Common myeloid progenitor, CD34-positive (primary cell): Measurements from ENCODE around the gene DNHD1.

ENCODE experiments used
- CTCF ChIA-PET: fragments of 350-600 bp; sonication (Branson Sonifier 250); formaldehyde crosslinking; loops from one replicate; lab custom pipeline; 2021; ENCODE audit warnings: antibody characterized with exemption; lab: Charles Lee
- POLR2A ChIA-PET: fragments of 350-600 bp; sonication (Branson Sonifier 250); formaldehyde crosslinking; loops from one replicate; lab custom pipeline; 2021; ENCODE audit warnings: antibody characterized with exemption; lab: Charles Lee
- DNase-seq, 3 donors: peaks; one replicate each; pipeline versions ENCODE4 v3.0.0 to v3.0.0-alpha.2; 2013
- H3K27ac ChIP-seq, 2 experiments: 1 replicate in 1 of 2; 2 replicates in 1 of 2; pipeline ENCODE4 v1.7.0; 2013; ENCODE audit warnings: inconsistent platforms in 2 of 2, low read length in 2 of 2, mild to moderate bottlenecking in 2 of 2, low read depth in 1 of 2, moderate library complexity in 1 of 2; ENCODE audit not compliant: severe bottlenecking in 2 of 2, insufficient read depth in 1 of 2, poor library complexity in 1 of 2
- H3K27me3 ChIP-seq, 5 experiments: replicated peaks in 2 of 5; 1 replicate in 3 of 5; 2 replicates in 2 of 5; pipeline versions ENCODE4 v1.6.1 to v1.7.0; 2013; ENCODE audit warnings: low read length in 4 of 5, mild to moderate bottlenecking in 2 of 5, moderate library complexity in 2 of 5, inconsistent platforms in 1 of 5; ENCODE audit not compliant: insufficient read depth in 5 of 5, control insufficient read depth in 4 of 5
- H3K36me3 ChIP-seq, 4 experiments: 1 replicate in 2 of 4; 2 replicates in 2 of 4; pipeline versions ENCODE4 v1.6.1 to v1.7.0; 2013; ENCODE audit warnings: low read length in 3 of 4, control low read depth in 1 of 4, mild to moderate bottlenecking in 1 of 4; ENCODE audit not compliant: control insufficient read depth in 4 of 4, insufficient read depth in 4 of 4
- H3K4me1 ChIP-seq, 4 experiments: 1 replicate in 3 of 4; 2 replicates in 1 of 4; pipeline versions ENCODE4 v1.6.1 to v1.7.1; 2013; ENCODE audit warnings: low read length in 3 of 4, mild to moderate bottlenecking in 3 of 4, control low read depth in 1 of 4, inconsistent platforms in 1 of 4, moderate library complexity in 1 of 4; ENCODE audit not compliant: control insufficient read depth in 4 of 4, insufficient read depth in 4 of 4; ENCODE audit errors: control extremely low read depth in 1 of 4
- H3K4me3 ChIP-seq, 7 experiments: 1 replicate in 4 of 7; 2 replicates in 3 of 7; pipeline versions ENCODE4 v1.5.1 to v1.7.0; 2013; ENCODE audit warnings: mild to moderate bottlenecking in 7 of 7, low read length in 6 of 7, moderate library complexity in 6 of 7, inconsistent platforms in 2 of 7, low read depth in 2 of 7, control low read depth in 1 of 7; ENCODE audit not compliant: insufficient read depth in 4 of 7, control insufficient read depth in 1 of 7; ENCODE audit errors: extremely low read depth in 1 of 7
- H3K9me3 ChIP-seq, 5 experiments: 1 replicate in 4 of 5; 2 replicates in 1 of 5; pipeline versions ENCODE4 v1.6.1 to v1.7.1; 2013; ENCODE audit warnings: low read length in 4 of 5, mild to moderate bottlenecking in 2 of 5, inconsistent platforms in 1 of 5, low read depth in 1 of 5, moderate library complexity in 1 of 5; ENCODE audit not compliant: control insufficient read depth in 4 of 5, insufficient read depth in 2 of 5; ENCODE audit errors: control extremely low read depth in 1 of 5
- WGBS: methylation state at CpG from one replicate; pipeline ENCODE4 v1.1.5; 2013; ENCODE audit not compliant: insufficient coverage; 5-methylcytosine and 5-hydroxymethylcytosine counted together

The DNHD1 gene

DNA sequence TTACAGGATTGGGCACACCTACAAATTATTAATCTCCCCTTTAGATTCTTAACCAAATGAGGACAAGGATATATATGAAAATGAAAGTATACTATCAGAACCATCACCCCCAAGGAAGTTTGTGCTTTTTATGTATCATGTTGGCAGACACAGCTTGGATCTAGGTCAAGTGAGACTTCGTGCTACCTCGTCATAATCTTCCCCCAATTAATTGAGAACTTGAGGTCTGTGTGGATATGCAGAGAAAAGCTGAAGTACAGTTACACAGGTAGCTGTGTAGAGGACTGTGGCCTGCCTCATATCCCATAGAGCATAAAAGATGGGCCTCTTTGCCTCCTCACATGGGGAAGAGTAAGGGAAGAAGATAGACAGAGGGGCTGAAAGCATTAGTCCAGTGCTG lies 45.6 kb downstream of the DNHD1 start:
- H3K4me3 ChIP-seq = no peak overlapping the region
- CTCF ChIA-PET = interaction anchor here (0.8 to 1.4 kb wide), 3 partner anchors 10 to 141 kb away, joined by 3 to 4 read pairs (median 3); partner anchors contain the start of gene MRPL17
- H3K36me3 ChIP-seq = peaks cover 0 to 36% (median 18%) of the 10 kb centered on the region in 4 experiments
- no peak for DNase-seq
- WGBS = no CpG with 5 or more reads among the region's 2 CpGs
- no peaks in the 10 kb centered on the region for H3K4me1 ChIP-seq
- POLR2A ChIA-PET = no interaction called here
- no peaks in the 10 kb centered on the region for H3K9me3 ChIP-seq
- H3K27ac ChIP-seq = no peak overlapping the region
- no peaks in the 10 kb centered on the region for H3K27me3 ChIP-seq

DNA sequence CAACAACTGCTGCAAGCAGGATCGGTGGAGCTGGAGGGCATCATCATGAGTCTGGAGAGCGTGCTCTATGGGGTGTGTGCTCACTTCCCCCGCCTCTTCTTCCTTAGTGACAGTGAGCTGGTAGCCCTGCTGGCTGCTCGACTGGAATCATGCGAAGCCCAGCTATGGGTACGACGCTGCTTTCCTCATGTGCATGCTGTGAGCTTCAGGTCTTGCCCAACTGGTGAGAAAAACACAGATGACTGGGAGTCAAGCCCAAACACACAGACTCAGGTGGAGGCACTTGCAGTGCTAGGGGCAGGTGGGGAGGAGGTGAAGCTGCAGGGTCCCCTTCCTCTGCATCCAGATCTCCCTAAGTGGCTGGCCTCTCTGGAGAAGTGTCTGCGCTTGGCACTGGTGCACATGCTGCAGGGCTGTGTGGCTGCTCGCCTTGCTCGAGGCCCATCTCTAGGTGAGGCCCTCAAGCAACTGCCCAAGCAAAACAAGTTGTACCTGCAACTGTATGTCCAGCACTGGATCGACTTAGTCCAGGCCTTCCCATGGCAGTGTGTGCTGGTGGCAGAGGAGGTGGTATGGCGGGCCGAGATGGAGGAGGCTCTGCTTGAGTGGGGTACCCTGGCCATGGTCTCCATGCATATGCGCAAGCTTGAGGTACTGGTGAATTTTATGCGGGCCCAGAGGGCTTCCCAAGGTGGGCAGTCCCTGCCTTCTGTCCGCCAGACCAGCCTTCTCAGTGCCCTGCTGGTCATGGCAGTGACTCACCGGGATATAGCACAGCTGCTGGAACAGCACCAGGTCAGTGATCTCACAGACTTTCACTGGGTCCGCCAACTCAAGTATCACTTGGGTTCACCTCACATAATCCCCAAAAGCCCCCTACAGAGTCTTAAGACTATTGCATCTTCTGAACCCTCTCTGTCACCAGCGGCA lies 48.1 kb downstream of the DNHD1 start:
- Histone ChIP-seq H3K9me3 (no peaks in the 10 kb centered on the region), H3K36me3 (peaks cover 0 to 36% (median 20%) of the 10 kb centered on the region in 4 experiments), H3K27me3 (no peaks in the 10 kb centered on the region), H3K4me1 (no peaks in the 10 kb centered on the region), H3K27ac (no peak overlapping the region), H3K4me3 (no peak overlapping the region)
- ChIA-PET CTCF (interaction anchor here (1.6 to 1.7 kb wide), 3 partner anchors 10 to 39 kb away, joined by 4 to 7 read pairs (median 4); no protein-coding TSS in a partner anchor), POLR2A (no interaction called here)
- DNase-seq = no peak
- WGBS = 98% methylated on average over 18 of the region's 19 CpGs

DNA sequence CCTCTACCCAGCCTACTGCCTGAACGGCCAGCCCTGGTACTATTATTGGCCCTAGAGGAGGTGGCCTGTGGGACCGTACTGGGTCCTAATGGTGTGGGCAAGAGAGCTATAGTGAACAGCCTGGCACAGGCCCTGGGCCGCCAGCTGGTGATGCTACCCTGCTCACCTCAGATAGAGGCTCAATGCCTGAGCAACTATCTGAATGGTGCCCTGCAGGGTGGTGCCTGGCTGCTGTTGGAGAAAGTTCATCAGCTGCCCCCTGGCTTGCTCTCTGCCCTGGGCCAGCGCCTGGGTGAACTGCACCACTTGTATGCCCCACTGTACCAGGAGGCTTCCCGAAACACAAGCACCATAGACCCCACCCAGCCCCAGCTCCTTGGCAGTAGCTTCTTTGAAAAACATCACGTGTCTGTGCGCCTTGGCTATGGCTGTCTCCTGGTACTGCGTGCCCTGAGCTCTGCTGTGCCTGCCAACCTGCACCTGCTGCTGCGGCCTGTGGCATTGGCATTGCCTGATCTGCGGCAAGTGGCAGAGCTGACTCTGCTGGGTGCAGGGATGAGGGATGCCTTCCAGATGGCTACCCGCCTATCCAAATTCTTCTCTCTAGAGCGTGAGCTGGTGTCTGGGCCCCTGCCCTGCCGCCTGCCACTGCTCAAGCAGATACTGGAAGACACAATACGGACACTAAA lies 49.0 kb downstream of the DNHD1 start:
- no peak for DNase-seq
- Histone ChIP-seq H3K9me3 (no peaks in the 10 kb centered on the region), H3K27ac (no peak overlapping the region), H3K4me1 (no peaks in the 10 kb centered on the region), H3K4me3 (no peak overlapping the region), H3K27me3 (no peaks in the 10 kb centered on the region), H3K36me3 (peaks cover 0 to 36% (median 20%) of the 10 kb centered on the region in 4 experiments)
- POLR2A ChIA-PET = interaction anchor here (0.5 kb wide), 1 partner anchor 100 kb away, joined by 6 read pairs; no protein-coding TSS in a partner anchor
- CTCF ChIA-PET = interaction anchor here (1.6 to 1.7 kb wide), 3 partner anchors 10 to 40 kb away, joined by 4 to 7 read pairs (median 4); no protein-coding TSS in a partner anchor
- WGBS = 100% methylated on average over 14 of the region's 14 CpGs

DNA sequence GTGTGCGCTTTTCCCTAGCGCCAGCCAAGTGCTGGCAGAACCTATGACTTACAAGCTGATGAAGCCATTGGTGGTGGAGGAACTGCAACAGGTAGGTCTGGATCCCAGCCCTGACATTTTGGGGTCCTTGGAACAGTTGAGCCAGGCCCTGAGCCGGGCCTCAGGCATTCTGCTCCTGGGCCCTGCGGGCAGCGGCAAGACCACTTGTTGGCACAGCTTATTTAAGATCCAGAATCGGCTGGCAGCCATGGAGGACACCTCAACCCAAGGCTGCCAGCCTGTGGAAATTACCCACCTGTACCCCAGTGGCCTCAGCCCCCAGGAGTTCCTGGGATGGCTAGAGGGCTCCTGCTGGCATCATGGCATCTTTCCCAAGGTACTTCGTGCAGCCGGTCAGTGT lies 49.7 kb downstream of the DNHD1 start:
- ChIA-PET POLR2A (interaction anchor here (0.5 kb wide), 1 partner anchor 101 kb away, joined by 6 read pairs; no protein-coding TSS in a partner anchor), CTCF (interaction anchor here (1.6 to 1.7 kb wide), 2 partner anchors 9 to 41 kb away, joined by 4 to 7 read pairs; no protein-coding TSS in a partner anchor)
- no peaks in the 10 kb centered on the region for H3K27me3 ChIP-seq
- DNase-seq = no peak
- H3K9me3 ChIP-seq = no peaks in the 10 kb centered on the region
- no peak overlapping the region for H3K4me3 ChIP-seq
- no peak overlapping the region for H3K27ac ChIP-seq
- WGBS = 95% methylated on average over 8 of the region's 8 CpGs
- H3K4me1 ChIP-seq = no peaks in the 10 kb centered on the region
- H3K36me3 ChIP-seq = peaks cover 0 to 36% (median 20%) of the 10 kb centered on the region in 4 experiments

DNA sequence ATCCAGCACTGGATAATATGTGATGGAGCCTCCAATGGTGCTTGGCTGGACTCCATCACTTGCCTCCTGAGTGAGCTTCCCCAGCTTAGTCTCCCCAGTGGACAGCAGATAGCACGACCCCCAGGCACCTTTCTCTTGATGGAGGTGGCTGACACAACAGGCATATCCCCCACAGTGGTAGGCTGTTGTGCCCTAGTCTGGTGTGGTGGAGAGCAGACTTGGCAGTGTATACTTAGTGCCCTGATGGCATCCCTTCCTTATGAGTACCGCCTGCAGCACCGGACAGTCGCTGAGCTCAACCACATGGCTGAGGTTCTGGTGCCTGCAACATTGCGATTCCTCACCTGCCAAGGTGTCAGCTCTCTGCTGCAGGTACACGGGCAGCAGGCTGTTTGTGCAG lies 50.1 kb downstream of the DNHD1 start:
- ChIA-PET CTCF (interaction anchor here (0.7 to 1.6 kb wide), 2 partner anchors 8 to 16 kb away, joined by 3 to 7 read pairs; no protein-coding TSS in a partner anchor), POLR2A (no interaction called here)
- Histone ChIP-seq H3K4me3 (no peak overlapping the region), H3K27ac (no peak overlapping the region), H3K4me1 (no peaks in the 10 kb centered on the region), H3K9me3 (no peaks in the 10 kb centered on the region), H3K27me3 (no peaks in the 10 kb centered on the region), H3K36me3 (peaks cover 0 to 36% (median 19%) of the 10 kb centered on the region in 4 experiments)
- no peak for DNase-seq
- WGBS = 97% methylated on average over 6 of the region's 6 CpGs

DNA sequence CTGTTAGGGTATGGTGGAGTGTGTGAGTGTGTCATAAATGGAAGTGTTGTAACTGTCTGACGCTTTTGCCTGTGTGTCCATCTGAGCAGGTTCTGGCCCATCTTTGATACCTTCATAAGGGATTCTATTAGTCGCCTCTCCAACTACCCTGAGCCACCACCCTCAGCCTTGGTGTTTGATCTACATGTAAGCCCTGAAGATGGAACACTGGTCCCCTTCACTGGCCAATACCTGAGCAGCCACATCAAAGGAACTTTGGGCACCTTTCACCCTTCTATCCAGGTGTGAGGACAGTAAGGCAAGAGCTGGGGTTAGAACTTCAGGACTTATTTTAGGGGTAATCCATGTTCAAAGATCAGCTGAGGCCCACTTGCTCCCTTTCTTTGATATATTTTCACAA lies 51.0 kb downstream of the DNHD1 start:
- no peak for DNase-seq
- Histone ChIP-seq H3K9me3 (no peaks in the 10 kb centered on the region), H3K27ac (no peak overlapping the region), H3K4me1 (no peaks in the 10 kb centered on the region), H3K27me3 (no peaks in the 10 kb centered on the region), H3K36me3 (peaks cover 0 to 36% (median 18%) of the 10 kb centered on the region in 4 experiments), H3K4me3 (no peak overlapping the region)
- POLR2A ChIA-PET = no interaction called here
- CTCF ChIA-PET = interaction anchor here (0.7 kb wide), 1 partner anchor 15 kb away, joined by 3 read pairs; no protein-coding TSS in a partner anchor
- WGBS = 100% methylated on average over 2 of the region's 2 CpGs
